ENCODE measurements around the gene NABP1.

GRCh38 chr2:191632426-191632825 is 45.5 kb upstream of the NABP1 start:
- TF ChIP-seq CTCF (conservative IDR thresholded peaks at IDR 0.05; ENCODE audit: low read length) (no peak), EZH2phosphoT487 (IDR thresholded peaks at IDR 0.05; ENCODE audit: borderline replicate concordance) (no peak)

Data from Loucy (cell line).